Left cardiac atrium (tissue), 4 donors: Measurements from ENCODE around the gene SRRM4. TPM values are rescaled to one million over a fixed set of nuclear protein-coding genes. Genes with fewer than 3 reads are reported as not detected.
"Not testable (repeated sequence)": the region's sequence is repeated elsewhere in the genome, so short reads cannot be mapped to it uniquely, and the experiment has no call there.

Experiments
- ATAC-seq, 2 donors: fragments of 200-7000 bp; cut with Tn5 transposase; one replicate each; pipeline ENCODE4 v1.9.1; 2020; ENCODE audit warnings: mild to moderate bottlenecking in 2 of 2, moderate library complexity in 2 of 2
- DNase-seq: peaks from one replicate; pipeline ENCODE4 v3.0.0-alpha.2; 2020
- intact Hi-C, 2 donors: fragments of 100-400 bp; cut with DNase I; formaldehyde crosslinking; loops; one replicate each; pipeline versions ENCODE4 v1.14.1 to v1.15.1; 2022 to 2023
- total RNA-seq, 2 donors: library from RNA; stranded (reverse); fragmentation: NEBNext Ultra II Directional; extraction: Animal tissue kit (Norgen Biotek cat#: 25700); gene quantifications; one replicate each; pipeline ENCODE4 v1.2.1, GENCODE V29; 2021
- donor health status: DM: no; HTN: yes; CAD: no.
- donor health status: DM: no; HTN: yes; CAD: no; lungs with severe emphysema.
- donor health status: DM: yes; HTN: yes; CAD: no.
- donor health status: Dilated cardiomyopathy.

SRRM4 gene
- total RNA-seq, 2 donors from 2014 or later = 0.13 to 0.21 TPM

- no peak for DNase-seq
- intact Hi-C loops = no loop called here
- ATAC-seq = no peak
These were observed 115.3 kb downstream of the SRRM4 start for GRCh38 chr12:119096429-119097202.

DNA sequence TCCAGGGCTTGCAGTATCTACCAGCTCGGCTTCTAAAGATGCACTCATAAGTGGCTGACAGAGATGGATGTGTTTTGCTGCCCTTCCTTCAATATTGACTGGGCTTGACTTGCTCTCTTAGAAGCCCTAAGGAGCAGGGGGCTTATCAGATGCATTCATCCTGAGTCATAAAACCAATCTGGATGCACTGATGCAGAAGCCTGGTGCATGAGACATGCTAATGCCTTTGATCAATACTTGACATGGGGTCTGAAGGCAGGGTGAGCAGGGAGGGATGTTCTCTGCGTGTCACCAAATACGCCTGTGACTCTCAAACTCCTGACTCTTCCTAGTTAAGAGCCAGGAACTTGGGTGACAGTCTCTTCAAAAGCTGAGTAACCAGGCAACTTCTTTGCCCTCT lies 119.6 kb downstream of the SRRM4 start:
- DNase-seq = no peak
- ATAC-seq = no peak
- intact Hi-C loops = no loop called here

DNA sequence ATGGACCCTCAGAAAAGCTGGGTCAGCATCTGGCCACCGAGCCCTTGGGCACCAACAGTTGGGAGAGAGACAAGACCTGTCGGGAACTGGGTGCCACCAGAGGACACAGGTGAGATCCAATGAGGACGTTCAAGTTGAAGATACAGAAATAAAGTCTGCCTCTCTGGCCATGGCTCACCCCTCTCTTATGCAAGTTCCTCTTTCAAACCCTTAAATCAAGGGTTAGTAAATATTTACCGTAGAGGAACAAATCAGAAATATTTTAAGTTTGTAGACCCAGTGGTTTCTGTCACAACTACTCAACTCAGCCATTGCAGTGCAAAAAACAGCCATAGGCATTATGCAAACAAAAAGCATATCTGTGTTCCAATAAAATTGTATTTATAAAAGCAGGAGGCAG lies 120.9 kb downstream of the SRRM4 start:
- intact Hi-C loops = no loop called here
- ATAC-seq (no peak), DNase-seq (no peak)

GRCh38 chr12:119102714-119103113 lies 121.4 kb downstream of the SRRM4 start:
- DNase-seq = no peak
- ATAC-seq = no peak
- intact Hi-C loops = no loop called here

- intact Hi-C loops, DNase-seq, ATAC-seq: not testable (repeated sequence)
These were observed 123.6 kb downstream of the SRRM4 start for GRCh38 chr12:119104969-119105368.

DNA sequence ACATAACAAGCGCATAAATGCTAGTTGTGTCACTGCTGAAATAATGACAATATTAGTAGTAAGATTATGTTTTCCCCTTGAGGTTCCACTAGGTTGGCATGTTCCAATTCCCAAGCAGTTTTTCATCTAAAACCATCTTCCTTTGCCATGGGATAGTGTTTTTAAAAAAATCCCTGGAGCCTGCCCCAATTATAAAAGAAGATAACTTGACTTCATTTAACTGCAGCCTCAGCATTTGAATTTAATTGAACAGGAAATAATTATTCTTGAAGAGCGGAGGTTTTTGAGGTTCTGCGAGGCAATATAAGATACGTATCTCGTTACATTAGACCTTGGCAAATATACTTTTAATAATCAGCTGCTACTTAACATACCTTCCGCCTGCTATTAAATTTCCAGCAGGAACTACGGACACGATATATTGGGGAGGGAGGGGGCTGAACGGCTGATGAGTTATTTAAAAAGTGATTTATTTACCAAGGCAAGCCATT lies 132.2 kb downstream of the SRRM4 start:
- ATAC-seq = no peak
- intact Hi-C loops = loop anchor here (5.0 to 10.0 kb wide), 3 partner anchors 161 to 431 kb away; no protein-coding TSS in a partner anchor
- DNase-seq = no peak

GRCh38 chr12:119114294-119114693 lies 133.0 kb downstream of the SRRM4 start:
- ATAC-seq (no peak), DNase-seq (no peak)
- intact Hi-C loops = loop anchor here (2.0 to 10.0 kb wide), 4 partner anchors 161 to 431 kb away; no protein-coding TSS in a partner anchor

DNA sequence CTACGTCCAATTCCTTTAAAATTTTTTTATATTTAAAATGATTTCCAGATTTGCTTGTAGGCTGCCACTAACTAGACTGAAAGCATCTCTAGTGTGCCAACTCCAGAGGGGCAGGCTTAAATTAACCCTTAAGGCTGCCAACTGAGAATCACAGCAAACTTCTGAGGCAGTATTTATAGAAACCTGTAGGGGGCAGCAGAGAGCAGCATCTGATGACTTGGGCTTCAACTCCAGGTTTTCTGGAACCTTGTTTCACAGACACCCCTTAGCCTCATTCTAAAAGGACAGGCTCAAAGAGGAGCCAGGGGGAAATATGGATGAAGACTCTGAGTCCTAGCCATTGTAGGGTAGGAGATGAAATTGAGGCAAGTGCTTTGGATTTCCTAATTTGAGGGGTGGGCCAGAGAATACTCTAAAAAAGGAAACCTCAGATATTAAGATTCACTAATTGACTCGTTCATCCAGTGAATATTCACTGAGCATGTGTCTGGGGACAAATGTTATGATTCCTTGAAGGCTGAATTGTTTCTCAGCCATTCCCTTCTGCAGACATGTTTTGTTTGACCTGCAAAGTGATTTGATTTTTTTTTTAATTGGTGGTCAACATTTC lies 134.1 kb downstream of the SRRM4 start:
- peak in 1 of 2 donors; percentile 49 for ATAC-seq
- intact Hi-C loops = loop anchor here (1.0 to 10.0 kb wide), 4 partner anchors 159 to 429 kb away; no protein-coding TSS in a partner anchor

GRCh38 chr12:119117936-119118335 lies 136.6 kb downstream of the SRRM4 start:
- intact Hi-C loops = loop anchor here (10.0 kb wide), 2 partner anchors 157 to 427 kb away; no protein-coding TSS in a partner anchor
- ATAC-seq (no peak), DNase-seq (no peak)

More for the DNA sequence above, 134.1 kb downstream of the SRRM4 start:
- no peak for DNase-seq

DNA sequence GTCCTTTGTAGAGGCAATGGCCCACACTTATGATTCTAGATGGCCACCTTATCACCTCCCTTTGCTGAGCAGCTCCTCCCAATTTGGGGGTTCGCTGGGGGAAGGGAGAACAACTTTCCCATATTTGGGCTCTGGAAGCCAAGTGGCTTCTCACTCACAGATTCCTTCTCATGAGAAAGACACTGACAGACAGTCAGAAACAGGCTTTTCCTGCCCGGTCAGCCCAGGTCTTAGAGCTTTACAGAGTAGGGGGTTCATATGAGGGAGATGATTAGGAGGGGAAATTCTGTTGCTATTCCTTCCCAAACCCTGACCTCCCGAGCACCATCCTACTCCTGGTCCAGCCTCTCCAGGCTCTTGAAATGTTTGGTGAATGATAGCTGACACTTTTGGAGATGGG lies 137.3 kb downstream of the SRRM4 start:
- ATAC-seq (no peak), DNase-seq (no peak)
- intact Hi-C loops = loop anchor here (10.0 kb wide), 2 partner anchors 156 to 426 kb away; no protein-coding TSS in a partner anchor

GRCh38 chr12:119122047-119122446 lies 140.7 kb downstream of the SRRM4 start:
- intact Hi-C loops = no loop called here

DNA sequence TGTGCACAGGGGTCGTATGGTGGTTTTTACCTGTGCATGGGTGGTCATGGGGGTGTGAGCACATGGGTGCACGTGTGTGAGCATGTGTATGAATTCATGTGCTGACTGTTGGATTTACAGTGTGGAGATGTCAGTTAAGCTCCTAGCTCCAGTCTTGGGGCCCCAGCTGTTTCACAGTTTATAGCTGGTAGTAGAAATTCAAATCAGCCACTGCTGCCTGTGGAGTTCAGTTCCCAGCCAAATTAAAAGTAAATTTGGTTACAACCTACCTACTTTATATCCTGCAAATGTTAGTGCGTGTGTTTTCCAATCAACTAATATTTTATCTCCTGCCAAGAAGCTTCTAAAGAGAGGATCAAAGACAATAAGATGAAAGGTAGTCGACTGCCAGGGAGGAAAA lies 141.4 kb downstream of the SRRM4 start:
- DNase-seq (no peak), ATAC-seq (no peak)
- intact Hi-C loops = no loop called here

More at GRCh38 chr12:119122047-119122446, 140.7 kb downstream of the SRRM4 start:
- DNase-seq = no peak
- no peak for ATAC-seq

- no peak for ATAC-seq
- DNase-seq = no peak
- intact Hi-C loops = no loop called here
These were observed 147.2 kb downstream of the SRRM4 start for GRCh38 chr12:119128527-119128926.

DNA sequence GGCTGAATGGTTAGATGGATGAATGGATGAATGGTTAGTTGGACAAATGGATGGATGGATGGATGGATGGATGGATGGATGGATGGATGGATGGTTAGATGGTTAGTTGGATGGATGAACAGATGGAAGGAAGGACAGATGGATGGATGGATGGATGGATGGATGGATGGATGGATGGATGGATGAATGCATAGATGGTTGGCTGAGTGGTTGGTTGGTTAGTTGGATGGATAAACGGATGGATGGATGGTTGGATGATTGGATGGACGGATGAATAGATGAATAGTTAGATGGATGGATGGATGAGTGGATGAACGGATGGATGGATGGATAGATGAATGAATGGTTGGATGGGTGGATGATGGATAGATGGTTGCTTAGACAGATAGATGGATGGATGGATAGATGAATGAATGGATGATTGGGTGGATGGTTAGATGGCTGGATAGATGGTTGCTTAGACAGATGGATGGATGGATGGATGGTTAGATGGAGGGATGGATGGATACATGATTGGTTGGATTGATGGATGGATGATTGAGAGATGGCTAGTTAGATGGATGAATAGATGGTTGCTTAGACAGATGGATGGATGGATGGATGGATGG lies 148.6 kb downstream of the SRRM4 start:
- intact Hi-C loops = no loop called here
- no peak for DNase-seq
- ATAC-seq = no peak

GRCh38 chr12:119130523-119130922 lies 149.2 kb downstream of the SRRM4 start:
- ATAC-seq (no peak), DNase-seq (no peak)
- intact Hi-C loops = no loop called here

DNA sequence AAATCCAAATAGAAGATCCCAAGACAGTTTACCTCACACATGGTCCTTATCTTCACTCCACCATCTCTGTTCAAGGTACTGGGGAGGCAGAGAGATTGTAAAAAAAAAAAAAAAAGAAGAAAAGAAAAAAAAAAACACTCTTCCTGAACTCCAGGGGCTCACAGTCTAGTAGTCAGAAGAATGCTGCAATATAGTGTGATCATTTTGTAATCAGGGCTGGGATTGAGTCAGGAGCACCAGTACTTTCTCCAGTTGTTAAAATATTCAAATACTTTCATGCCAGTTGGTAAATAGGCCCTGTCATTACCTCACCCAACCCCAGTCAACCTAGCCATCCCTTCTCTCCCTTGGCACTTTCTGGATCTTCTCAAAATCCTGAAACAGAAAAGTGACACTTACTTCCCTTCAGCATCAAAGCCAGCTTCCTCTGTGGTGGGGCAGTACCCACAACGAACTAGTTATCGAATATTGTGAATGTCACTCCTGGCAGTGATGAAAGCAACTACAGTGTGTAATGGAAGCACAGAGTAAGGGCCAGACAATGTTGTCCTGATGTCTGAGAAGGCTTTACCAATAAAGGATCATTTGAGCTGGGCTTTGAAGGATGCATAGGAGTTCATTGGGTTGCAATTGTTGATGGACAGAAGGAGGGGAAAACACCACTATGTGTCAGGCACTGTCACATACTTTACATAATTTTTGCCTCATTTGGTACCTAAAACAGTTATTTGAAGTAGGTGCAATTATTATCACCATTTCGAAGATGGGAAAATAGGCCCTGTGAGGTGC lies 153.1 kb downstream of the SRRM4 start:
- intact Hi-C loops = no loop called here
- ATAC-seq (no peak), DNase-seq (no peak)

- DNase-seq (no peak), ATAC-seq (no peak)
- intact Hi-C loops = no loop called here
These were observed 155.6 kb downstream of the SRRM4 start for GRCh38 chr12:119136811-119137410.

- ATAC-seq = no peak
- intact Hi-C loops = no loop called here
- DNase-seq = no peak
These were observed 158.1 kb downstream of the SRRM4 start for GRCh38 chr12:119139448-119139847.

DNA sequence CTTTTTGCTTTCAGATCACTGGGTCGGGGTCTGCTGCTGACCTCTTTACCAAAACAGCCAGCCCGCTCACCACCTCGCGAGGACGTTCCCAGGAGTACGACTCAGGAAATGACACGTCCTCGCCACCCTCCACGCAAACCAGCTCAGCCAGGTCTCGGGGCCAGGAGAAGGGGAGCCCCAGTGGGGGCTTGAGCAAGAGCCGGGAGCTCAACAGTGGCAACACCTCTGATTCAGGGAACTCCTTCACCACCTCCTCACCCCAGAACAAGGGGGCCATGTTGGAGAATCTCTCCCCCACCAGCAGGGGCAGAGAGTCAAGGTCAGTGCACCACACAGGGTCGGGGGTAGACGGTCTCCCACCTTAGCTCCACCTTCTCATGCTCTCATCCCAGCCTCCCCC lies 164.0 kb downstream of the SRRM4 start:
- intact Hi-C loops = no loop called here
- DNase-seq = no peak
- no peak for ATAC-seq
